Skeletal muscle tissue (tissue), 4 donors: ENCODE measurements around the gene CDC42EP2. TPM values are rescaled to one million over a fixed set of nuclear protein-coding genes. Genes with fewer than 3 reads are reported as not detected.

ENCODE experiments used
- H3K27ac ChIP-seq: one replicate; pipeline ENCODE4 v1.7.0; 2013; ENCODE audit warnings: mild to moderate bottlenecking, low read depth, low read length, inconsistent platforms
- H3K27me3 ChIP-seq, 3 donors: one replicate each; pipeline ENCODE4 v1.7.0; 2013; ENCODE audit warnings: low read length in 3 of 3; ENCODE audit not compliant: control insufficient read depth in 3 of 3, insufficient read depth in 3 of 3
- H3K36me3 ChIP-seq, 3 donors: one replicate each; pipeline ENCODE4 v1.7.0; 2013; ENCODE audit warnings: low read length in 3 of 3; ENCODE audit not compliant: control insufficient read depth in 3 of 3, insufficient read depth in 3 of 3
- H3K4me1 ChIP-seq, 3 donors: one replicate each; pipeline ENCODE4 v1.7.0; 2013; ENCODE audit warnings: low read length in 3 of 3, mild to moderate bottlenecking in 3 of 3; ENCODE audit not compliant: control insufficient read depth in 3 of 3, insufficient read depth in 3 of 3
- H3K4me3 ChIP-seq, 3 donors: one replicate each; pipeline ENCODE4 v1.7.0; 2013; ENCODE audit warnings: low read length in 3 of 3
- H3K9ac ChIP-seq, 3 donors: one replicate each; pipeline ENCODE4 v1.7.0; 2013; ENCODE audit warnings: low read length in 3 of 3, mild to moderate bottlenecking in 3 of 3, moderate library complexity in 2 of 3, low read depth in 1 of 3
- H3K9me3 ChIP-seq, 3 donors: one replicate each; pipeline ENCODE4 v1.7.0; 2013; ENCODE audit warnings: low read length in 3 of 3; ENCODE audit not compliant: control insufficient read depth in 3 of 3
- total RNA-seq: library from RNA; depleted of rRNA; stranded (reverse); fragments of >200 nt; gene quantifications from one replicate; pipeline ENCODE4 v1.2.3, GENCODE V29; 2014
- donor health status: Osteomylitis.

CDC42EP2 gene
- total RNA-seq, 1 donor from 2014 or later = 19.3 TPM

DNA sequence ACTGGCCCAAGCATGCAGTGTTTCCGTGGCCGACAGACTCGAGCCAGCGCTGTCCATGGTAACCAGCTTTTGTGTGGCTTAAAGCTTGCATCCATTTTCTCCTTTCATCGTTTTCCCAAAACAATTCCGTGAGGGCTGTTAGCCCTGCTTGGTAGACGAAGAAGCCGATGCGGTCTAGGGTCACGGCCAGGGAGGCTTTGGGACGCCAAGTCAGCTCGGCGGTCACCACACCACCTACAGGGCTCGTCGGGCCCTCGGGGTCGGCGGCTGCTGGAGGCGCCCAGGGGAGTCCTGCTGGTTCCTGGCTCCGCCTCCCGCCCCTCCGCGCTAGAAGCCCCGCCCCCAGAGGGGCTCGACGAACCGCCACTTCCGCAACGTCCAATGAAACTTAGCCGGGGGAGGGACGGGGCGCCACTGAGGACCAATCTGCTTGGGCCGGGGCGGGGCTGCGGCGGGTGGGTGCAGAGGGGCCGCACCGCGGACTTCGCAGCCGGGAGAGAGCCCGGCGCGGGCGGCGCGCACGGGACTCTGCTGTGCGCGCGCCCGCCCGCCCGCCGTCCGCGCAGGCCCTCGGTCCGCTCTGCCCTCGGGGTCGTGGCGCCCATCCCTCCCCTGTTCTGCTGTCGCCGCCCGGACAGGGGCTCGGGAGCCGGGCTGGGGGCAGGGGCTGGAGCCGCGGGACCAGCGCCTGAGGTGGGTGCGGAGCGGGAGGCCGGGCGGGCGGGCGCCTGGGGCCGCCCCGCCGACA, 39.8 kb downstream of the CDC42EP2 start, which contains the start of gene TIGD3:
TIGD3 (plus strand) TSS at position 487 of the 748 bp plus-strand sequence. CDS start 1,058 bp downstream, outside the sequence.
- Histone ChIP-seq H3K27me3 (peaks cover 0 to 10% (median 0%) of the 10 kb centered on the region in 3 donors), H3K4me3 (peak within 1 kb of the TSS; percentile 82 to 91 (median 85)), H3K4me1 (peaks cover 25 to 34% (median 33%) of the 10 kb centered on the region in 3 donors), H3K9me3 (no peaks in the 10 kb centered on the region), H3K9ac (peak within 1 kb of the TSS; percentile 57 to 74 (median 62)), H3K27ac (peak within 1 kb of the TSS; percentile 47), H3K36me3 (peaks cover 26 to 30% (median 27%) of the 10 kb centered on the region in 3 donors)

DNA sequence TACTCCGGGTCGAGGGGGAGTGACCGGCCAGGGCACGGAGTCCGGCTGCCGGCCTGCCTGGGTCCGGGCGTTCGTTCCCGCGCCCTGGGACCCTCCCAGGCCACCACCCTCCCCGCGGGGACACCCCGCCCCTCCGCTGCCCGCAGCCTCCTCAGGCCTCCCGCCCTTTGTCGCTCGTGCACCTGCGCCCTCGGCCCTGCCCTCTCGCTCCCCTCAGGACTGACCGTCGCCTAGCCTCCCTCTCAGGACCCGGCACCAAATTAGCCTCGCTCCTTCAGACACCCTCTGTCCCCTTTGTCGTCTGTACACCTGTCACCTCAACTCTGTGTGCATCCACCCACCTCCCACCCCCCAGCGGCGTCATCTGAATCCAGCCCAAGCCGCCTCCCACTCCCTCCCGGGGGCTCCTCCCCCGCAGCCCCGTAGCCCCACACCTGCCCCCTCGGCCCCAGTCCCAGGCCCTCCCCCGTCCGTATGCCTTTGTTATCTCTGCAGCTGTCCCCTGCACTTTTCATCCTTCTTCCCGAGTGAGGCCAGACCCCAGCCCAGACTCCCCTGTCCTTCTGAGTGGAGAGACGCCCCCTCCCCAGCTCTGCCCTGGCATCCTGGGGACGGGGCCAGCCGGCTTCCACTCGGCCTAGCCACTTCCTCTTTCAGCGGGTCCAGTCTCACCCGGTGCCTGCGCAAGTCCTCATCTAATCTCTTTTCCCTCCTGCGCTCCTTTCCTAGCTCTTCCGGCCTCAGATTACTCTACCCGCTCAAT, 40.5 kb downstream of the CDC42EP2 start:
- H3K4me3 ChIP-seq = peak overlapping the region; percentile 48 to 91 (median 70)
- peaks cover 20 to 24% (median 20%) of the 10 kb centered on the region in 3 donors for H3K36me3 ChIP-seq
- no peak overlapping the region for H3K27ac ChIP-seq
- peak overlapping the region in 2 of 3 donors; percentile 56 to 74 for H3K9ac ChIP-seq
- H3K27me3 ChIP-seq = peaks cover 0 to 10% (median 0%) of the 10 kb centered on the region in 3 donors
- peaks cover 25 to 34% (median 33%) of the 10 kb centered on the region in 3 donors for H3K4me1 ChIP-seq
- no peaks in the 10 kb centered on the region for H3K9me3 ChIP-seq

DNA sequence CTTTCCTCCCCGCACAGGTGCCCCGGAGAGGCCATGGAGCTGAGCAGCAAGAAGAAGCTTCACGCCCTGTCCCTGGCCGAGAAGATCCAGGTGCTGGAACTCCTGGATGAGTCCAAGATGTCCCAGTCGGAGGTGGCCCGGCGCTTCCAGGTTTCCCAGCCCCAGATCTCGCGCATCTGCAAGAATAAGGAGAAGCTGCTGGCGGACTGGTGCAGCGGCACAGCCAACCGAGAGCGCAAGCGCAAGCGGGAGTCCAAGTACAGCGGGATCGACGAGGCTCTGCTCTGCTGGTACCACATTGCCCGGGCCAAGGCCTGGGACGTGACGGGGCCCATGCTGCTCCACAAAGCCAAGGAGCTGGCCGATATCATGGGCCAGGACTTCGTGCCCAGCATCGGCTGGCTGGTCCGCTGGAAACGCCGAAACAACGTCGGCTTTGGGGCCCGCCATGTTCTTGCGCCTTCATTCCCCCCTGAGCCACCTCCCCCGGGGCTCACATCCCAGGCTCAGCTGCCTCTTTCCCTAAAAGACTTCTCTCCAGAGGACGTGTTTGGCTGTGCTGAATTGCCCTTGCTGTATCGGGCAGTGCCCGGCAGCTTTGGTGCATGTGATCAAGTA, 41.2 kb downstream of the CDC42EP2 start:
- H3K27me3 ChIP-seq = peaks cover 0 to 10% (median 0%) of the 10 kb centered on the region in 3 donors
- H3K36me3 ChIP-seq = peaks cover 15 to 18% (median 15%) of the 10 kb centered on the region in 3 donors
- H3K9ac ChIP-seq = peak overlapping the region in 2 of 3 donors; percentile 36 to 74
- no peaks in the 10 kb centered on the region for H3K9me3 ChIP-seq
- H3K4me3 ChIP-seq = peak overlapping the region; percentile 48 to 91 (median 70)
- peaks cover 25 to 34% (median 33%) of the 10 kb centered on the region in 3 donors for H3K4me1 ChIP-seq
- H3K27ac ChIP-seq = peak overlapping the region; percentile 30

DNA sequence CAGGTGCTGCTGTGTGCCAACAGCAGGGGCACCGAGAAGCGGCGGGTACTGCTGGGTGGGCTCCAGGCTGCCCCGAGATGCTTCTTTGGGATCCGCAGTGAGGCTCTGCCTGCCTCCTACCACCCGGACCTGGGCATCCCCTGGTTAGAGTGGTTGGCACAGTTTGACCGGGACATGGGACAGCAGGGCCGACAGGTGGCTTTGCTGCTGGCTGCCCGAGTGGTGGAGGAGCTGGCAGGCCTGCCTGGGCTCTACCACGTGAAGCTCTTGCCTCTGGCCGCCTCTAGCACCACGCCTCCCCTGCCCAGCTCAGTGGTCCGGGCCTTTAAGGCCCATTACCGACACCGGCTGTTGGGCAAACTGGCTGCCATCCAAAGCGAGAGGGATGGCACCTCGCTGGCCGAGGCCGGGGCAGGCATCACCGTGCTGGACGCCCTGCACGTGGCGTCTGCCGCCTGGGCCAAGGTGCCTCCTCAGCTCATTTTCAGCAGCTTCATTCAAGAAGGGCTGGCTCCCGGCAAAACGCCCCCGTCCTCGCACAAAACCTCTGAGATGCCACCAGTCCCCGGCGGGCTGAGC, 41.8 kb downstream of the CDC42EP2 start:
- H3K27ac ChIP-seq = peak overlapping the region; percentile 30
- peak overlapping the region in 1 of 3 donors; percentile 74 for H3K9ac ChIP-seq
- peaks cover 12 to 14% (median 12%) of the 10 kb centered on the region in 3 donors for H3K36me3 ChIP-seq
- no peaks in the 10 kb centered on the region for H3K9me3 ChIP-seq
- peaks cover 0 to 10% (median 0%) of the 10 kb centered on the region in 3 donors for H3K27me3 ChIP-seq
- H3K4me3 ChIP-seq = peak overlapping the region; percentile 48 to 91 (median 70)
- H3K4me1 ChIP-seq = peaks cover 25 to 34% (median 33%) of the 10 kb centered on the region in 3 donors

DNA sequence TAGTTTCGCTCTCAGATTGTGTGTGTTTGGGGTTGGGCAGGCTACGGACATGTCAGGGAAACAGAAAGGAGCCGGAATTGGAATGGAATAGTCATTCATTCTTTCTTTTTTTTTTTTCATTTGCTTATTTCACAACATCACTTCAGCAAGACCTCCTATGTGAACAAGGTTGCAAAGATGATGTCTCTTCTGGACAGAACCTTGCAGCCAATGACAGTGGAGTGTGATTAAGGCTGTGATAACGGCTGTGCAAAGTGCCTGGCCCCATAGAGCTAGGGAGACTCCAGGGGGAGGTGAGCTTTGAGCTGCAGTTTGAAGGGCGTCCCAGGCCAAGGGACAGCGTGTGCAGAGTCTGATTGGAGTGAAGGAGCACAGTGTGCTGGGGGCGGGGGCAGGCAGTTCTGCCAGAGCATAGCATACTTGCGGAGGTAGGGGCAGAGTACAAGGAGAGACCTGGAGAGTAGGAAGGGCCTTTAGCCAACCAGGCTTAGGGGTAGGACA, 43.2 kb downstream of the CDC42EP2 start:
- Histone ChIP-seq H3K36me3 (no peaks in the 10 kb centered on the region), H3K27ac (no peak overlapping the region), H3K9me3 (no peaks in the 10 kb centered on the region), H3K9ac (no peak overlapping the region), H3K4me3 (no peak overlapping the region), H3K4me1 (peaks cover 25 to 34% (median 33%) of the 10 kb centered on the region in 3 donors), H3K27me3 (peaks cover 0 to 10% (median 0%) of the 10 kb centered on the region in 3 donors)

DNA sequence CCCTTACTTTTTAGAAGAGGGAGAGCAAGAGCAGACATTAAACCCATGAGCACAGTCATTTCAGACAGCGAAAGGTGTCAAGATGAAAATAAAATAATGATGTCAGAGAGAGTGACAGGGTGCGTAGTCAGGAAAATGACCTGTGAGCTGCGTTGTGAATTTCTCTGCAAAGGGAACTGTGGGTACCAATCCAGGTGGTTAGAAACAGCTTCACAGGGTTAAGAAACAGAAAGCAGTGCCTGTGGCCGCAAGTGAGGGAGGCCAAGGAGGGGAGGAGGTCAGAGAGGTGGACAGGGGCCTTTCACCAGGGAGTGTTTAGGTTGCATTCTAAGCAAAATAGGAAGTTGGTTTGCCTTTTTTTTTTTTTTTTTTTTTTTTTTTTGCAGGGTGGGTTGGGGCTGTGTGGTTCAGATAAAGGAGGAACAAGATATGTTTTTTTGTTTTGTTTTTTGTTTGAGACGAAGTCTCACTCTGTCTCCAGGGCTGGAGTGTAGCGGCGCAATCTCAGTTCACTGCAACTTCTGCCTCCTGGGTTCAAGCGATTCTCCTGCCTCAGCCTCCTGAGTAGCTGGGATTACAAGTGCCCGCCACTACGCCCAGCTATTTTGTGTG, 47.8 kb downstream of the CDC42EP2 start:
- H3K9me3 ChIP-seq = no peaks in the 10 kb centered on the region
- no peaks in the 10 kb centered on the region for H3K36me3 ChIP-seq
- no peak overlapping the region for H3K4me3 ChIP-seq
- no peak overlapping the region for H3K27ac ChIP-seq
- peaks cover 7 to 11% (median 7%) of the 10 kb centered on the region in 3 donors for H3K4me1 ChIP-seq
- peak overlapping the region in 1 of 3 donors; percentile 32 for H3K9ac ChIP-seq
- H3K27me3 ChIP-seq = no peaks in the 10 kb centered on the region

DNA sequence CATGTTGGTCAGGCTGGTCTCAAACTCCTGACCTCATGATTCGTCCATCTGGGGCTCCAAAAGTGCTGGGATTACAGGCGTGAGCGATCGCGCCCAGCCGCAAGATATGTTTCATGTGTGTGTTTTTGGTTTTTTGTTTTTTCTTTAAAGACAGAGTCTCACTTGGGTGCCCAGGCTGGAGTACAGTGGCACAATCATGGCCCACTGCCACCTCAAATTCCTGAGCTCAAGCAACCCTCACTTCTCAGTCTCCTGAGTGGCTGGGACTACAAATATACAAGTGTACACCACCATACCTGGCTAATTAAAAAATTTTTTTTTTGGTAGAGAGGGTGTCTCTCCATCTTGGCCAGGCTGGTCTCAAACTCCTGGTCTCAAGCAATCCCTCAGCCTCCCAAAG, 48.3 kb downstream of the CDC42EP2 start:
- Histone ChIP-seq H3K4me3 (no peak overlapping the region), H3K27me3 (no peaks in the 10 kb centered on the region), H3K36me3 (no peaks in the 10 kb centered on the region), H3K9ac (peak overlapping the region in 1 of 3 donors; percentile 32), H3K9me3 (no peaks in the 10 kb centered on the region), H3K4me1 (peaks cover 7% of the 10 kb centered on the region in 3 donors), H3K27ac (no peak overlapping the region)

DNA sequence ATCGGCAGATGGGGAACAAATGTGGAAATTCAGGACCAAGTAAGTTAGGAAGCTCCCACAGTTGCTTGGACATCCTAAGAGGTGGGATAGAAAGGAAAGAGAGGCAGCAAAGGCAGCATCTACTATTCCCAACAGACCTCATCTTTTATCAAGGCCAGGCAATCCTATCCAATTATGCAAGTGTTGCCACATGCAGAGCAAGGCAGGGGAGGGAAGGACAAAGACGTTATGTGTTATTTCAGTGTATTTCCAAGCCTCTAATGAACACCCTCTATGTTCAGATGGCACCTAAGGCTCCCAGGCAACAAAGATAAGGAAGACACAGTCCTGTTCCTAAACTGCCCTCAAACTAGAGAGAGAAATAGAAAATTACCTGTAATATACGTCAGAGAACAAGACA, 49.1 kb downstream of the CDC42EP2 start:
- Histone ChIP-seq H3K4me1 (peaks cover 6 to 7% (median 7%) of the 10 kb centered on the region in 3 donors), H3K27me3 (no peaks in the 10 kb centered on the region), H3K27ac (no peak overlapping the region), H3K9ac (no peak overlapping the region), H3K9me3 (no peaks in the 10 kb centered on the region), H3K36me3 (no peaks in the 10 kb centered on the region), H3K4me3 (no peak overlapping the region)

DNA sequence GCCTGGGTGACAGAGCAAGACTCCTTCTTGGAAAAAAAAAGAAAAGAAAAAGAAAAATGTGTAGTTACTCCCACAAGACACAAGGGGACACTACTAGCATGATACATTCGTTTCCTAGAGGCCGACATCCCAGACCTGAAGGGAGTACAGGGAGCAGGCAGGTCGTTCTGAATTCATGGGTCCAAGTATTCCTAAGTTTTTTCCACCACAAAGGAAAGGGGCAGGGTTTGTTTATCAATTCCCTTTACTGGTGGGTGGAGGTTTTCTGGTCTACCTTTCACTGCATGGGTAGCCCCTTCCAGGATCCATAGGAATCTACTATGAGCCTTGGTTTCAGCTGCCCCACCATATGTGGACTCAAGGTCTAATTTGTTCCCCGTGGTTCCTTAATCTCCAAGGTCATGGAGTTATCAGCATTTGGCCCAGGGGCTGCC, 51.7 kb downstream of the CDC42EP2 start:
- Histone ChIP-seq H3K36me3 (no peaks in the 10 kb centered on the region), H3K27me3 (no peaks in the 10 kb centered on the region), H3K9me3 (no peaks in the 10 kb centered on the region), H3K4me3 (peak overlapping the region in 1 of 3 donors; percentile 35), H3K9ac (peak overlapping the region; percentile 46 to 60 (median 58)), H3K27ac (peak overlapping the region; percentile 54), H3K4me1 (peaks cover 13 to 16% (median 14%) of the 10 kb centered on the region in 3 donors)
